ENCODE results near the gene LCK. TPM values are rescaled to one million over a fixed set of nuclear protein-coding genes. Genes with fewer than 3 reads are reported as not detected.

Gene LCK
- total RNA-seq, 2 donors from 2014 or later = 1.8 to 4.4 TPM

DNA sequence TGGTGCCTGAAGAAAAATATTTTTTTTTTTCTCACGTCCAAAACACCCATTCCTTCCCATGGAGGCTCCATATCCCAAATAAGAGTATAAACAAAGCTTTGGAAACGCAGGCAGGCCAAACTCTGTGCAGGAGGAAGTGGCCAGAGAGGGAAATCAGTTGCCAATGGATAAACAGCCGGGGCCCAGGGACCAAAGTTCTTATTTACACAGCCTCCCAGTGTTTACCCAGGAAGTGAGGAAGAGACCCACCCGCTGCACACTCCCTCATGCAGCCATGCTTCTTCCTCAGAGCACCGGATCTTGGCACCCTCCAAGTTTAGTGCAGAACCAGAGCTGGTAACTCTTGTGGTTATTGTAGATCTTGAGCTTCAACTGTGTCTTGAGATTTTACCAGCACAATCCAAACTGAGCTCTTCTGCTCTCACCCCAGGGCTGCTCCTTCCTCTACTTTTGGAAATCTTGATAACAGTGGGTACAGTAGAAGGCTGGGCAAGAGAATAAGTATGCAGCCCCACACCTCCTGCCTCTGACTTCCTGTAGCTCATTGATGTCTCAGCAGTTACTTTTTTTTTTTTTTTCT lies 70.7 kb downstream of the LCK start:
- DNase-seq = no peak
- Histone ChIP-seq H3K4me1 (ENCODE audit: control insufficient read depth, insufficient read depth, low read length) (no peaks in the 10 kb centered on the region), H3K4me3 (ENCODE audit: low read length) (no peak overlapping the region), H3K27ac (ENCODE audit: low read depth, low read length) (no peak overlapping the region), H3K9ac (ENCODE audit: extremely low read depth, low read length, poor library complexity, severe bottlenecking) (no peak overlapping the region), H3K9me3 (ENCODE audit: control insufficient read depth, low read length) (no peaks in the 10 kb centered on the region), H3K36me3 (ENCODE audit: control insufficient read depth, insufficient read depth, low read length) (peaks cover 62% of the 10 kb centered on the region), H3K27me3 (ENCODE audit: control insufficient read depth, insufficient read depth, low read length, poor library complexity, severe bottlenecking) (no peaks in the 10 kb centered on the region)
- Mint-ChIP-seq H3K9me3 (no peaks in the 10 kb centered on the region), H3K4me3 (no peak overlapping the region), H3K36me3 (ENCODE audit: low read depth) (peaks cover 52% of the 10 kb centered on the region), H3K4me1 (peaks cover 8% of the 10 kb centered on the region), H3K27ac (peak overlapping the region; percentile 41), H3K27me3 (ENCODE audit: insufficient read depth) (no peaks in the 10 kb centered on the region)
- TF ChIP-seq, protein P1, sequence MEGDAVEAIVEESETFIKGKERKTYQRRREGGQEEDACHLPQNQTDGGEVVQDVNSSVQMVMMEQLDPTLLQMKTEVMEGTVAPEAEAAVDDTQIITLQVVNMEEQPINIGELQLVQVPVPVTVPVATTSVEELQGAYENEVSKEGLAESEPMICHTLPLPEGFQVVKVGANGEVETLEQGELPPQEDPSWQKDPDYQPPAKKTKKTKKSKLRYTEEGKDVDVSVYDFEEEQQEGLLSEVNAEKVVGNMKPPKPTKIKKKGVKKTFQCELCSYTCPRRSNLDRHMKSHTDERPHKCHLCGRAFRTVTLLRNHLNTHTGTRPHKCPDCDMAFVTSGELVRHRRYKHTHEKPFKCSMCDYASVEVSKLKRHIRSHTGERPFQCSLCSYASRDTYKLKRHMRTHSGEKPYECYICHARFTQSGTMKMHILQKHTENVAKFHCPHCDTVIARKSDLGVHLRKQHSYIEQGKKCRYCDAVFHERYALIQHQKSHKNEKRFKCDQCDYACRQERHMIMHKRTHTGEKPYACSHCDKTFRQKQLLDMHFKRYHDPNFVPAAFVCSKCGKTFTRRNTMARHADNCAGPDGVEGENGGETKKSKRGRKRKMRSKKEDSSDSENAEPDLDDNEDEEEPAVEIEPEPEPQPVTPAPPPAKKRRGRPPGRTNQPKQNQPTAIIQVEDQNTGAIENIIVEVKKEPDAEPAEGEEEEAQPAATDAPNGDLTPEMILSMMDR (conservative IDR thresholded peaks at IDR 0.05) = no peak
- 79 to 80% methylated on average over 2 to 4 of the region's 5 CpGs for WGBS, 2 experiments (ENCODE audit: insufficient coverage in 1 of 2, insufficient read length in 1 of 2)

DNA sequence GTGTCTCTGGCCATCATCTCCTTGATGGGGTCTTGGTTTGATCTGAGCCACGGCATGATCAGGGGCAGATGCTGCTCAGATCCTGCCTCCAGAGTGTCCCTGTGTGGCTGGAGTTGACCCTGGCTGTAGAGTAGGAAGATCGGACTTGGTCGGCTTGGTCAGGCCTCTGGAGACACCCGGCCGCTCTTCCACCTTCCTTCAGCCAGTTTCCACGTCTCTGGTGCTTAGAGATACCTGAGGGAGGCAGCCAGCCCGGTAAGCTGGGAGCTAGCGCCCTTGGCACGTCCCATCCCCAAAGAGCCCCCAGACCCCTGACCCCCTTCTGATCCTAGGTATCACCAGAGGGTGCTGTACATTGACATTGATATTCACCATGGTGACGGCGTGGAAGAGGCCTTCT lies 76.1 kb downstream of the LCK start:
- Mint-ChIP-seq H3K27ac (no peak overlapping the region), H3K27me3 (ENCODE audit: insufficient read depth) (no peaks in the 10 kb centered on the region), H3K4me1 (peaks cover 2% of the 10 kb centered on the region), H3K36me3 (ENCODE audit: low read depth) (peaks cover 77% of the 10 kb centered on the region), H3K4me3 (no peak overlapping the region), H3K9me3 (no peaks in the 10 kb centered on the region)
- Histone ChIP-seq H3K9me3 (ENCODE audit: control insufficient read depth, low read length) (no peaks in the 10 kb centered on the region), H3K9ac (ENCODE audit: extremely low read depth, low read length, poor library complexity, severe bottlenecking) (no peak overlapping the region), H3K4me3 (ENCODE audit: low read length) (no peak overlapping the region), H3K27ac (ENCODE audit: low read depth, low read length) (no peak overlapping the region), H3K36me3 (ENCODE audit: control insufficient read depth, insufficient read depth, low read length) (peaks cover 82% of the 10 kb centered on the region), H3K4me1 (ENCODE audit: control insufficient read depth, insufficient read depth, low read length) (no peaks in the 10 kb centered on the region), H3K27me3 (ENCODE audit: control insufficient read depth, insufficient read depth, low read length, poor library complexity, severe bottlenecking) (no peaks in the 10 kb centered on the region)
- DNase-seq = no peak
- 98 to 100% methylated on average over 4 to 11 of the region's 11 CpGs for WGBS, 2 experiments (ENCODE audit: insufficient coverage in 1 of 2, insufficient read length in 1 of 2)
- TF ChIP-seq, protein P1 (conservative IDR thresholded peaks at IDR 0.05) = no peak

DNA sequence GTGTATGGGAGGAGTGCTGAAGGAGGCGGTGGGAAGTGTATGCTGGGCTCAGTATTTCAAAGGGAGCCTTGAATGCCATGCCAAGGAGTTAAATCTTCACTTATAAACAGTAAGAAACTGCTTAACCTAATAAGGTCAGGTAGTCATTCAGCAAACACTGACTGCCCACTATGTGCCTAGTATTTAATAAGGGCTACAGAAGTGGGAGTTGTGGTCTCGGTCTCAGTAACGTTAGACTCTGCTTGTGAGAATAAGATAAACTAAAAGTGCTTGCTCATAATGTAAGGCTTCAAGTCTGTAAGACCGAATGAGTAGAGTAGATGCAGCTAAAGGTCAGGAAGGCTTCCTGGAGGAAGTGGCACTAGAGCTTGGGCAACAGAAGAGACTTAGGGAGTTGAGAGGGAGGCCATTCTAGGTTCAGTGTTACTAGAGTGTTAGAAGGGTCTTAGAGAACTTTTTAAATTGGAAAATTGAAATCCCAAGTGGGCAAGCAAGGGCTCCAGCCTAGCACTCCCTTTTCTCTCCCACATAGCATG lies 78.9 kb downstream of the LCK start:
- no peaks in the 10 kb centered on the region for H3K9me3 Mint-ChIP-seq
- H3K27me3 Mint-ChIP-seq (ENCODE audit: insufficient read depth) = no peaks in the 10 kb centered on the region
- peaks cover 82% of the 10 kb centered on the region for H3K36me3 Mint-ChIP-seq (ENCODE audit: low read depth)
- no peak overlapping the region for H3K9ac ChIP-seq (ENCODE audit: extremely low read depth, low read length, poor library complexity, severe bottlenecking)
- no peaks in the 10 kb centered on the region for H3K4me1 ChIP-seq (ENCODE audit: control insufficient read depth, insufficient read depth, low read length)
- 94 to 97% methylated on average over 3 to 4 of the region's 4 CpGs for WGBS, 2 experiments (ENCODE audit: insufficient coverage in 1 of 2, insufficient read length in 1 of 2)
- no peak for DNase-seq
- H3K27me3 ChIP-seq (ENCODE audit: control insufficient read depth, insufficient read depth, low read length, poor library complexity, severe bottlenecking) = no peaks in the 10 kb centered on the region
- no peak overlapping the region for H3K27ac Mint-ChIP-seq
- H3K4me1 Mint-ChIP-seq = peaks cover 20% of the 10 kb centered on the region
- no peak overlapping the region for H3K27ac ChIP-seq (ENCODE audit: low read depth, low read length)
- no peak overlapping the region for H3K4me3 ChIP-seq (ENCODE audit: low read length)
- no peaks in the 10 kb centered on the region for H3K9me3 ChIP-seq (ENCODE audit: control insufficient read depth, low read length)
- H3K4me3 Mint-ChIP-seq = no peak overlapping the region
- TF ChIP-seq, protein P1 (conservative IDR thresholded peaks at IDR 0.05) = no peak
- peaks cover 92% of the 10 kb centered on the region for H3K36me3 ChIP-seq (ENCODE audit: control insufficient read depth, insufficient read depth, low read length)

All from endodermal cell (in vitro differentiated cells).